HEK293 (cell line): ENCODE data around the gene MAPKAP1.

Experiments used
- BCL11B ChIP-seq: fragments of 450-650 bp; formaldehyde crosslinking; IDR thresholded peaks from 2 replicates; pipeline ENCODE4 v1.5.1; 2016; ENCODE audit warnings: low read depth, missing biosample characterization, missing genetic modification characterization
- TRIM28 ChIP-seq: IDR thresholded peaks from 2 replicates; pipeline ENCODE4 v1.6.1; 2011; ENCODE audit warnings: low read length, control low read depth, borderline replicate concordance
- YY2 ChIP-seq: fragments of 450-650 bp; formaldehyde crosslinking; IDR thresholded peaks from 2 replicates; pipeline ENCODE4 v1.5.1; 2016; ENCODE audit warnings: missing biosample characterization, missing genetic modification characterization
- ZBTB17 ChIP-seq: fragments of 450-650 bp; formaldehyde crosslinking; IDR thresholded peaks from 2 replicates; pipeline ENCODE4 v1.5.1; 2016; ENCODE audit warnings: missing biosample characterization, missing genetic modification characterization
- ZBTB48 ChIP-seq: fragments of 450-650 bp; formaldehyde crosslinking; IDR thresholded peaks from 2 replicates; pipeline ENCODE4 v1.5.1; 2016; ENCODE audit warnings: missing biosample characterization, missing genetic modification characterization
- ZFHX2 ChIP-seq: fragments of 450-650 bp; formaldehyde crosslinking; conservative IDR thresholded peaks from 2 replicates; pipeline ENCODE4 v1.5.1; 2016; ENCODE audit warnings: missing biosample characterization, missing genetic modification characterization
- ZNF146 ChIP-seq: fragments of 450-650 bp; formaldehyde crosslinking; IDR thresholded peaks from 2 replicates; pipeline ENCODE4 v1.5.1; 2016; ENCODE audit warnings: missing biosample characterization, missing genetic modification characterization
- ZNF16 ChIP-seq: fragments of 450-650 bp; formaldehyde crosslinking; IDR thresholded peaks from 2 replicates; pipeline ENCODE4 v1.5.1; 2016; ENCODE audit warnings: low read depth, missing biosample characterization, missing genetic modification characterization
- ZNF175 ChIP-seq: fragments of 450-650 bp; formaldehyde crosslinking; IDR thresholded peaks from 2 replicates; pipeline ENCODE4 v1.5.1; 2016; ENCODE audit warnings: missing biosample characterization, missing genetic modification characterization
- ZNF239 ChIP-seq: fragments of 450-650 bp; formaldehyde crosslinking; IDR thresholded peaks from 2 replicates; pipeline ENCODE4 v1.5.1; 2016; ENCODE audit warnings: missing biosample characterization, missing genetic modification characterization
- ZNF335 ChIP-seq: fragments of 450-650 bp; formaldehyde crosslinking; conservative IDR thresholded peaks from 2 replicates; pipeline ENCODE4 v1.5.1; 2016; ENCODE audit warnings: missing biosample characterization, missing genetic modification characterization
- ZNF366 ChIP-seq: fragments of 450-650 bp; formaldehyde crosslinking; conservative IDR thresholded peaks from 2 replicates; pipeline ENCODE4 v1.5.1; 2016; ENCODE audit warnings: missing biosample characterization, missing genetic modification characterization
- ZNF37A ChIP-seq: fragments of 450-650 bp; IDR thresholded peaks from 2 replicates; pipeline ENCODE4 v1.5.1; 2018; ENCODE audit warnings: missing biosample characterization, missing genetic modification characterization
- ZNF416 ChIP-seq: fragments of 450-650 bp; formaldehyde crosslinking; IDR thresholded peaks from 2 replicates; pipeline ENCODE4 v1.5.1; 2016; ENCODE audit warnings: missing biosample characterization, missing genetic modification characterization
- ZNF529 ChIP-seq: fragments of 450-650 bp; formaldehyde crosslinking; IDR thresholded peaks from 2 replicates; pipeline ENCODE4 v1.5.1; 2017; ENCODE audit warnings: missing genetic modification characterization, missing biosample characterization; ENCODE audit not compliant: insufficient replicate concordance
- ZNF555 ChIP-seq: fragments of 450-650 bp; formaldehyde crosslinking; conservative IDR thresholded peaks from 2 replicates; pipeline ENCODE4 v1.5.1; 2017; ENCODE audit warnings: missing biosample characterization, mild to moderate bottlenecking, missing genetic modification characterization, inconsistent platforms
- ZNF558 ChIP-seq: fragments of 450-650 bp; formaldehyde crosslinking; IDR thresholded peaks from 2 replicates; pipeline ENCODE4 v1.5.1; 2016; ENCODE audit warnings: missing biosample characterization, missing genetic modification characterization
- ZNF624 ChIP-seq: fragments of 450-650 bp; formaldehyde crosslinking; IDR thresholded peaks from 2 replicates; pipeline ENCODE4 v1.5.1; 2017; ENCODE audit warnings: missing biosample characterization, missing genetic modification characterization
- ZNF664 ChIP-seq: fragments of 450-650 bp; formaldehyde crosslinking; IDR thresholded peaks from 2 replicates; pipeline ENCODE4 v1.5.1; 2016; ENCODE audit warnings: missing biosample characterization, missing genetic modification characterization
- ZNF777 ChIP-seq: fragments of 450-650 bp; formaldehyde crosslinking; IDR thresholded peaks from 2 replicates; pipeline ENCODE4 v1.5.1; 2017; ENCODE audit warnings: missing biosample characterization, missing genetic modification characterization, borderline replicate concordance
- ZNF843 ChIP-seq: fragments of 450-650 bp; formaldehyde crosslinking; IDR thresholded peaks from 2 replicates; pipeline ENCODE4 v1.5.1; 2016; ENCODE audit warnings: missing biosample characterization, missing genetic modification characterization
- ZSCAN30 ChIP-seq: fragments of 450-650 bp; IDR thresholded peaks from 2 replicates; pipeline ENCODE4 v1.5.1; 2018; ENCODE audit warnings: missing biosample characterization, mild to moderate bottlenecking, missing genetic modification characterization, moderate library complexity
- TF ChIP-seq, protein P1 (sequence below): fragments of 450-650 bp; formaldehyde crosslinking; IDR thresholded peaks from 2 replicates; pipeline ENCODE4 v1.5.1; 2016; ENCODE audit warnings: missing biosample characterization, missing genetic modification characterization
- TF ChIP-seq, protein P2 (sequence below): fragments of 450-650 bp; formaldehyde crosslinking; IDR thresholded peaks from 2 replicates; pipeline ENCODE4 v1.5.1; 2016; ENCODE audit warnings: missing biosample characterization, missing genetic modification characterization, borderline replicate concordance
- TF ChIP-seq, protein P3 (sequence below): fragments of 450-650 bp; formaldehyde crosslinking; IDR thresholded peaks from 2 replicates; pipeline ENCODE4 v1.5.1; 2017; ENCODE audit warnings: missing biosample characterization, missing genetic modification characterization
- TF ChIP-seq, protein P4 (sequence below): fragments of 450-650 bp; IDR thresholded peaks from 2 replicates; pipeline ENCODE4 v1.5.1; 2018; ENCODE audit warnings: missing biosample characterization, mild to moderate bottlenecking, missing genetic modification characterization
- TF ChIP-seq, protein P5 (sequence below): fragments of 450-650 bp; formaldehyde crosslinking; IDR thresholded peaks from 2 replicates; pipeline ENCODE4 v1.5.1; 2016; ENCODE audit warnings: missing biosample characterization, missing genetic modification characterization
- TF ChIP-seq, protein P6 (sequence below): fragments of 450-650 bp; formaldehyde crosslinking; IDR thresholded peaks from 2 replicates; pipeline ENCODE4 v1.5.1; 2016; ENCODE audit warnings: missing biosample characterization, missing genetic modification characterization

MAPKAP1 gene

DNA sequence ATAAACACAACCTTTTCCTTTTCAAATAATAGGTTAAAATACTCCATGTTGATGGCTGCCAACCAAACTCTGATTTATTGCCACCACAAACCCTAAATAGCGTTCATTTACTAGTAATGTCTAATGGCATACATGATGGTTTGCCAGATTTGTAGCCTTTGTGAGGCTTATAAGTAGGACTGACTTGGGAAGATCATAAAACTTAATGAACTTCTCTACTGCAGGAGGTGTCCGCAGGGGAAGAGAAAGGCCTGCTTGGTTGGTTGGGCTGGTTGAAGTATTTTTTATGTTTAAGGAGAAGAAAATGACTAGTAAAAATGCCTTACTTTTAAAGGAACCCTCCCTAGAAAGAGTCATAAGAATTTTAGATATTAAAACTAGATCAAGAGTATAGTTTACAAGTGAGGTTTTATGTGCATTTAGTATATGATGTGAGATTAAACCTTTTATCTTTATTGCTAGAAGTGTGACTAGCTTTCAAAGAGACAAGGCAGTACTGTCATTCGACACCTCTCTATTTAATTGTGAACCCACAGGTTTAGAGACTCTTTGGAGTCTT, 45.1 kb upstream of the MAPKAP1 start (continued):
- TF ChIP-seq ZNF37A (no peak), ZNF175 (no peak), ZBTB48 (tag by site-specific recombination) (no peak), ZNF16 (tag by site-specific recombination) (no peak), ZNF335 (tag by site-specific recombination) (0 out of 2 replicates have a peak, but pooled peaks have one; percentile 10), ZNF777 (no peak), ZNF146 (tag by site-specific recombination) (no peak), ZNF664 (peak; percentile 8; the same call in 1 of the 2 replicates), ZSCAN30 (tag by site-specific recombination) (peak; percentile 75), ZNF624 (tag by site-specific recombination) (no peak), ZNF843 (peak; percentile 96), TRIM28 (no peak), YY2 (tag by site-specific recombination) (no peak), ZFHX2 (tag by site-specific recombination) (no peak), BCL11B (tag by site-specific recombination) (peak; percentile 91; the same call in 1 of the 2 replicates), ZBTB17 (peak; percentile 90), ZNF239 (no peak), ZNF558 (tag by site-specific recombination) (no peak), ZNF366 (tag by site-specific recombination) (peak; percentile 85), ZNF555 (tag by site-specific recombination) (no peak), ZNF529 (tag by site-specific recombination) (no peak), ZNF416 (tag by site-specific recombination) (no peak)
- TF ChIP-seq, protein P1, sequence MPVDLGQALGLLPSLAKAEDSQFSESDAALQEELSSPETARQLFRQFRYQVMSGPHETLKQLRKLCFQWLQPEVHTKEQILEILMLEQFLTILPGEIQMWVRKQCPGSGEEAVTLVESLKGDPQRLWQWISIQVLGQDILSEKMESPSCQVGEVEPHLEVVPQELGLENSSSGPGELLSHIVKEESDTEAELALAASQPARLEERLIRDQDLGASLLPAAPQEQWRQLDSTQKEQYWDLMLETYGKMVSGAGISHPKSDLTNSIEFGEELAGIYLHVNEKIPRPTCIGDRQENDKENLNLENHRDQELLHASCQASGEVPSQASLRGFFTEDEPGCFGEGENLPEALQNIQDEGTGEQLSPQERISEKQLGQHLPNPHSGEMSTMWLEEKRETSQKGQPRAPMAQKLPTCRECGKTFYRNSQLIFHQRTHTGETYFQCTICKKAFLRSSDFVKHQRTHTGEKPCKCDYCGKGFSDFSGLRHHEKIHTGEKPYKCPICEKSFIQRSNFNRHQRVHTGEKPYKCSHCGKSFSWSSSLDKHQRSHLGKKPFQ (tag by site-specific recombination) = peak; percentile 98
- TF ChIP-seq, protein P2, sequence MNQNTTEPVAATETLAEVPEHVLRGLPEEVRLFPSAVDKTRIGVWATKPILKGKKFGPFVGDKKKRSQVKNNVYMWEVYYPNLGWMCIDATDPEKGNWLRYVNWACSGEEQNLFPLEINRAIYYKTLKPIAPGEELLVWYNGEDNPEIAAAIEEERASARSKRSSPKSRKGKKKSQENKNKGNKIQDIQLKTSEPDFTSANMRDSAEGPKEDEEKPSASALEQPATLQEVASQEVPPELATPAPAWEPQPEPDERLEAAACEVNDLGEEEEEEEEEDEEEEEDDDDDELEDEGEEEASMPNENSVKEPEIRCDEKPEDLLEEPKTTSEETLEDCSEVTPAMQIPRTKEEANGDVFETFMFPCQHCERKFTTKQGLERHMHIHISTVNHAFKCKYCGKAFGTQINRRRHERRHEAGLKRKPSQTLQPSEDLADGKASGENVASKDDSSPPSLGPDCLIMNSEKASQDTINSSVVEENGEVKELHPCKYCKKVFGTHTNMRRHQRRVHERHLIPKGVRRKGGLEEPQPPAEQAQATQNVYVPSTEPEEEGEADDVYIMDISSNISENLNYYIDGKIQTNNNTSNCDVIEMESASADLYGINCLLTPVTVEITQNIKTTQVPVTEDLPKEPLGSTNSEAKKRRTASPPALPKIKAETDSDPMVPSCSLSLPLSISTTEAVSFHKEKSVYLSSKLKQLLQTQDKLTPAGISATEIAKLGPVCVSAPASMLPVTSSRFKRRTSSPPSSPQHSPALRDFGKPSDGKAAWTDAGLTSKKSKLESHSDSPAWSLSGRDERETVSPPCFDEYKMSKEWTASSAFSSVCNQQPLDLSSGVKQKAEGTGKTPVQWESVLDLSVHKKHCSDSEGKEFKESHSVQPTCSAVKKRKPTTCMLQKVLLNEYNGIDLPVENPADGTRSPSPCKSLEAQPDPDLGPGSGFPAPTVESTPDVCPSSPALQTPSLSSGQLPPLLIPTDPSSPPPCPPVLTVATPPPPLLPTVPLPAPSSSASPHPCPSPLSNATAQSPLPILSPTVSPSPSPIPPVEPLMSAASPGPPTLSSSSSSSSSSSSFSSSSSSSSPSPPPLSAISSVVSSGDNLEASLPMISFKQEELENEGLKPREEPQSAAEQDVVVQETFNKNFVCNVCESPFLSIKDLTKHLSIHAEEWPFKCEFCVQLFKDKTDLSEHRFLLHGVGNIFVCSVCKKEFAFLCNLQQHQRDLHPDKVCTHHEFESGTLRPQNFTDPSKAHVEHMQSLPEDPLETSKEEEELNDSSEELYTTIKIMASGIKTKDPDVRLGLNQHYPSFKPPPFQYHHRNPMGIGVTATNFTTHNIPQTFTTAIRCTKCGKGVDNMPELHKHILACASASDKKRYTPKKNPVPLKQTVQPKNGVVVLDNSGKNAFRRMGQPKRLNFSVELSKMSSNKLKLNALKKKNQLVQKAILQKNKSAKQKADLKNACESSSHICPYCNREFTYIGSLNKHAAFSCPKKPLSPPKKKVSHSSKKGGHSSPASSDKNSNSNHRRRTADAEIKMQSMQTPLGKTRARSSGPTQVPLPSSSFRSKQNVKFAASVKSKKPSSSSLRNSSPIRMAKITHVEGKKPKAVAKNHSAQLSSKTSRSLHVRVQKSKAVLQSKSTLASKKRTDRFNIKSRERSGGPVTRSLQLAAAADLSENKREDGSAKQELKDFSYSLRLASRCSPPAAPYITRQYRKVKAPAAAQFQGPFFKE (tag by site-specific recombination) = no peak
- TF ChIP-seq, protein P3, sequence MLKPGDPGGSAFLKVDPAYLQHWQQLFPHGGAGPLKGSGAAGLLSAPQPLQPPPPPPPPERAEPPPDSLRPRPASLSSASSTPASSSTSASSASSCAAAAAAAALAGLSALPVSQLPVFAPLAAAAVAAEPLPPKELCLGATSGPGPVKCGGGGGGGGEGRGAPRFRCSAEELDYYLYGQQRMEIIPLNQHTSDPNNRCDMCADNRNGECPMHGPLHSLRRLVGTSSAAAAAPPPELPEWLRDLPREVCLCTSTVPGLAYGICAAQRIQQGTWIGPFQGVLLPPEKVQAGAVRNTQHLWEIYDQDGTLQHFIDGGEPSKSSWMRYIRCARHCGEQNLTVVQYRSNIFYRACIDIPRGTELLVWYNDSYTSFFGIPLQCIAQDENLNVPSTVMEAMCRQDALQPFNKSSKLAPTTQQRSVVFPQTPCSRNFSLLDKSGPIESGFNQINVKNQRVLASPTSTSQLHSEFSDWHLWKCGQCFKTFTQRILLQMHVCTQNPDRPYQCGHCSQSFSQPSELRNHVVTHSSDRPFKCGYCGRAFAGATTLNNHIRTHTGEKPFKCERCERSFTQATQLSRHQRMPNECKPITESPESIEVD (tag by site-specific recombination) = peak; percentile 97
- TF ChIP-seq, protein P4, sequence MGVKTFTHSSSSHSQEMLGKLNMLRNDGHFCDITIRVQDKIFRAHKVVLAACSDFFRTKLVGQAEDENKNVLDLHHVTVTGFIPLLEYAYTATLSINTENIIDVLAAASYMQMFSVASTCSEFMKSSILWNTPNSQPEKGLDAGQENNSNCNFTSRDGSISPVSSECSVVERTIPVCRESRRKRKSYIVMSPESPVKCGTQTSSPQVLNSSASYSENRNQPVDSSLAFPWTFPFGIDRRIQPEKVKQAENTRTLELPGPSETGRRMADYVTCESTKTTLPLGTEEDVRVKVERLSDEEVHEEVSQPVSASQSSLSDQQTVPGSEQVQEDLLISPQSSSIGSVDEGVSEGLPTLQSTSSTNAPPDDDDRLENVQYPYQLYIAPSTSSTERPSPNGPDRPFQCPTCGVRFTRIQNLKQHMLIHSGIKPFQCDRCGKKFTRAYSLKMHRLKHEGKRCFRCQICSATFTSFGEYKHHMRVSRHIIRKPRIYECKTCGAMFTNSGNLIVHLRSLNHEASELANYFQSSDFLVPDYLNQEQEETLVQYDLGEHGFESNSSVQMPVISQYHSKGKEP (tag by site-specific recombination) = peak; percentile 40; the same call in 1 of the 2 replicates
- TF ChIP-seq, protein P5, sequence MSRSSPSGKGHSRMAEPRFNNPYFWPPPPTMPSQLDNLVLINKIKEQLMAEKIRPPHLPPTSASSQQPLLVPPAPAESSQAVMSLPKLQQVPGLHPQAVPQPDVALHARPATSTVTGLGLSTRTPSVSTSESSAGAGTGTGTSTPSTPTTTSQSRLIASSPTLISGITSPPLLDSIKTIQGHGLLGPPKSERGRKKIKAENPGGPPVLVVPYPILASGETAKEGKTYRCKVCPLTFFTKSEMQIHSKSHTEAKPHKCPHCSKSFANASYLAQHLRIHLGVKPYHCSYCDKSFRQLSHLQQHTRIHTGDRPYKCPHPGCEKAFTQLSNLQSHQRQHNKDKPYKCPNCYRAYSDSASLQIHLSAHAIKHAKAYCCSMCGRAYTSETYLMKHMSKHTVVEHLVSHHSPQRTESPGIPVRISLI (tag by site-specific recombination) = peak; percentile 31; the same call in 1 of the 2 replicates
- TF ChIP-seq, protein P6, sequence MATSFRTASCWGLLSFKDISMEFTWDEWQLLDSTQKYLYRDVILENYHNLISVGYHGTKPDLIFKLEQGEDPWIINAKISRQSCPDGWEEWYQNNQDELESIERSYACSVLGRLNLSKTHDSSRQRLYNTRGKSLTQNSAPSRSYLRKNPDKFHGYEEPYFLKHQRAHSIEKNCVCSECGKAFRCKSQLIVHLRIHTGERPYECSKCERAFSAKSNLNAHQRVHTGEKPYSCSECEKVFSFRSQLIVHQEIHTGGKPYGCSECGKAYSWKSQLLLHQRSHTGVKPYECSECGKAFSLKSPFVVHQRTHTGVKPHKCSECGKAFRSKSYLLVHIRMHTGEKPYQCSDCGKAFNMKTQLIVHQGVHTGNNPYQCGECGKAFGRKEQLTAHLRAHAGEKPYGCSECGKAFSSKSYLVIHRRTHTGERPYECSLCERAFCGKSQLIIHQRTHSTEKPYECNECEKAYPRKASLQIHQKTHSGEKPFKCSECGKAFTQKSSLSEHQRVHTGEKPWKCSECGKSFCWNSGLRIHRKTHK = no peak
